Measurements from ENCODE around the gene GNAI3.

GNAI3 gene

GRCh38 chr1:109630081-109630897, 81.9 kb downstream of the GNAI3 start:
- no peak overlapping the region for H3K4me3 Mint-ChIP-seq
- H3K36me3 Mint-ChIP-seq (ENCODE audit: insufficient read depth): peaks cover 55% of the 10 kb centered on the region
- ATAC-seq (replicated peaks) (no peak), DNase-seq (peak in 1 of 3 experiments; percentile 32)
- no peaks in the 10 kb centered on the region for H3K9me3 Mint-ChIP-seq
- H3K4me1 Mint-ChIP-seq (ENCODE audit: low read depth in 2 of 2): peaks cover 6 to 19% of the 10 kb centered on the region in 2 donors
- H3K27ac Mint-ChIP-seq: peak overlapping the region; percentile 44 to 90
- no peaks in the 10 kb centered on the region for H3K27me3 Mint-ChIP-seq

GRCh38 chr1:109630898-109631512, 82.6 kb downstream of the GNAI3 start:
- no peak overlapping the region for H3K4me3 Mint-ChIP-seq
- peaks cover 51% of the 10 kb centered on the region for H3K36me3 Mint-ChIP-seq (ENCODE audit: insufficient read depth)
- peaks cover 6 to 16% of the 10 kb centered on the region in 2 donors for H3K4me1 Mint-ChIP-seq (ENCODE audit: low read depth in 2 of 2)
- DNase-seq (no peak), ATAC-seq (replicated peaks) (no peak)
- peak overlapping the region in 1 of 2 donors; percentile 44 for H3K27ac Mint-ChIP-seq
- H3K9me3 Mint-ChIP-seq: no peaks in the 10 kb centered on the region
- H3K27me3 Mint-ChIP-seq: no peaks in the 10 kb centered on the region

- Mint-ChIP-seq H3K9me3 (no peaks in the 10 kb centered on the region), H3K27me3 (peaks cover 0 to 7% of the 10 kb centered on the region in 2 donors), H3K36me3 (ENCODE audit: insufficient read depth) (peaks cover 49% of the 10 kb centered on the region), H3K4me3 (no peak overlapping the region), H3K4me1 (ENCODE audit: low read depth in 2 of 2) (peaks cover 6 to 12% of the 10 kb centered on the region in 2 donors), H3K27ac (peak overlapping the region; percentile 44 to 90)
- ATAC-seq (replicated peaks) (no peak), DNase-seq (no peak)
These were observed 83.4 kb downstream of the GNAI3 start for GRCh38 chr1:109631513-109632505.

- Mint-ChIP-seq H3K27me3 (peaks cover 0 to 13% of the 10 kb centered on the region in 2 donors), H3K9me3 (no peaks in the 10 kb centered on the region), H3K27ac (peak overlapping the region in 1 of 2 donors; percentile 90), H3K36me3 (ENCODE audit: insufficient read depth) (peaks cover 48% of the 10 kb centered on the region), H3K4me3 (no peak overlapping the region), H3K4me1 (ENCODE audit: low read depth in 2 of 2) (peaks cover 6 to 12% of the 10 kb centered on the region in 2 donors)
- ATAC-seq (replicated peaks) (no peak), DNase-seq (no peak)
These were observed 84.4 kb downstream of the GNAI3 start for GRCh38 chr1:109632671-109633346.

- Mint-ChIP-seq H3K27ac (peak overlapping the region in 1 of 2 donors; percentile 72), H3K4me3 (no peak overlapping the region)
- no peak for ATAC-seq (replicated peaks)
These were observed 85.9 kb downstream of the GNAI3 start for GRCh38 chr1:109634292-109634691.

DNA sequence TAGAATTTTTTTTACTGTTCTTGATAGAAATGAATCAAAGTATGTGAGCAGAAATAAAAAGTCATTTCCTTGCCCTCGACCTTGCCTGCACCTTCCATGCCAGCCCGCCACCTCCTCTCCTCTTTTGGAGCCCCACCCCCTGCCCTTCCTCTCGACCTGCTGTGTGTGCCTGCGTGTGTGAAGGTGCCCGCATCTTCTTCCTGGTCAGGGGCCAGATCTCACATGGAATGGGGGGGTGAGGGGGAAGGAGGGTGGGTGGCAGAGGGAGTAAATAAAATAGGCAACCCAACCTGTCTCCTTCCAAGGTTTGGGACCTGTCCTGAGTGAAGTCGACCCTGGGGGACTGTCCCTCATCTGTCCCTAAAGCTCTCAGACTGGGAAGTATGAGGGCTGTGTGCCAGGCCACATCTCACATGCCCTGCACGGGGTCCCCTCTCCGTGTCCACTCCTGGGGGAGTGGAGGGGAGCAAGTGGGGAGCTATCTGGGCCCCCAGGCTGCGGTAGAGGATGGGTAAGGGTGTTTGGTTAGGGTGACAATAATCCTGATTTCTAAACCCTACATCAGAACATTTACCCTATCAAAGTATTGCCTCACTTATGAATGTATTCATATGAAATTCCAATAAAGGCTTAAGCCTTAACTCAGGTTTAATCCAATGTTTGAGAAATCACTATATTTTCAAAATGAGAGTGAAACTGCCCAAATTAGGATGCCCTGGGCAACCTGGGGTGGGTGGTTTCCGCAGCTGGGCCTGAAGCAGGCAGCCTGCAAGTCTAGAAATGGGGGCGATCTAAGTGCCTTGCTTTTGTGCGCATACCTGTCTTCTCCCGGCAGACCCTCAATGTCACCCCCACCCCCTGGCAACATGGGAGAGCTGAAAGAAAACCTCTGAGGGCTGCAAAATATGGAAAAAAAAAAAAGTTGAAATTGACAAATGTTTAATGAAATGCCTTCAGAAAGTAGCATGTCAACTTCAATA, 86.6 kb downstream of the GNAI3 start:
- Mint-ChIP-seq H3K4me1 (ENCODE audit: low read depth in 2 of 2) (peaks cover 8 to 13% of the 10 kb centered on the region in 2 donors), H3K4me3 (no peak overlapping the region), H3K36me3 (ENCODE audit: insufficient read depth) (peaks cover 32% of the 10 kb centered on the region), H3K9me3 (no peaks in the 10 kb centered on the region), H3K27ac (peak overlapping the region in 1 of 2 donors; percentile 72), H3K27me3 (peaks cover 11 to 27% of the 10 kb centered on the region in 2 donors)
- DNase-seq (no peak), ATAC-seq (replicated peaks) (peak; percentile 53)

More at GRCh38 chr1:109634292-109634691, 85.9 kb downstream of the GNAI3 start:
- Mint-ChIP-seq H3K9me3 (no peaks in the 10 kb centered on the region), H3K27me3 (peaks cover 9 to 22% of the 10 kb centered on the region in 2 donors), H3K4me1 (ENCODE audit: low read depth in 2 of 2) (peaks cover 6 to 12% of the 10 kb centered on the region in 2 donors), H3K36me3 (ENCODE audit: insufficient read depth) (peaks cover 35% of the 10 kb centered on the region)
- DNase-seq: no peak

DNA sequence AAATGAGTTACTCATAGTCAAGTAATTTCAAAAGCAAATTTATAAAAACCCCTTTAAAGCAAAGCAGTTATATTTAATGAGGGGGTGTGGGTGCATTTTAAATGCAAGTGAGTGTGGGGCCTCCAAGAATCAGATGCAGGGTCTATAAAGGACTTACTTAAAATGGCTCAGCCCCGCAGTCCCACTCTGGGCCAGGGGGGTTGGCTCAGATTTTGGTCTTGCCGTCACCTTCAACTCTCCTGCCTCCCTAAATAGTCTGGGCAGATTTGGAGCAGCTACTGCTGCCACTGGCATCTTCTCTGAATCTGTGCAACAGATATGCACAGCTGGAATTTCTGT, 87.4 kb downstream of the GNAI3 start:
- Mint-ChIP-seq H3K9me3 (no peaks in the 10 kb centered on the region), H3K36me3 (ENCODE audit: insufficient read depth) (peaks cover 34% of the 10 kb centered on the region), H3K27me3 (peaks cover 14 to 31% of the 10 kb centered on the region in 2 donors), H3K4me1 (ENCODE audit: low read depth in 2 of 2) (peaks cover 10 to 15% of the 10 kb centered on the region in 2 donors), H3K4me3 (no peak overlapping the region), H3K27ac (peak overlapping the region in 1 of 2 donors; percentile 18)
- DNase-seq: no peak
- no peak for ATAC-seq (replicated peaks)

DNA sequence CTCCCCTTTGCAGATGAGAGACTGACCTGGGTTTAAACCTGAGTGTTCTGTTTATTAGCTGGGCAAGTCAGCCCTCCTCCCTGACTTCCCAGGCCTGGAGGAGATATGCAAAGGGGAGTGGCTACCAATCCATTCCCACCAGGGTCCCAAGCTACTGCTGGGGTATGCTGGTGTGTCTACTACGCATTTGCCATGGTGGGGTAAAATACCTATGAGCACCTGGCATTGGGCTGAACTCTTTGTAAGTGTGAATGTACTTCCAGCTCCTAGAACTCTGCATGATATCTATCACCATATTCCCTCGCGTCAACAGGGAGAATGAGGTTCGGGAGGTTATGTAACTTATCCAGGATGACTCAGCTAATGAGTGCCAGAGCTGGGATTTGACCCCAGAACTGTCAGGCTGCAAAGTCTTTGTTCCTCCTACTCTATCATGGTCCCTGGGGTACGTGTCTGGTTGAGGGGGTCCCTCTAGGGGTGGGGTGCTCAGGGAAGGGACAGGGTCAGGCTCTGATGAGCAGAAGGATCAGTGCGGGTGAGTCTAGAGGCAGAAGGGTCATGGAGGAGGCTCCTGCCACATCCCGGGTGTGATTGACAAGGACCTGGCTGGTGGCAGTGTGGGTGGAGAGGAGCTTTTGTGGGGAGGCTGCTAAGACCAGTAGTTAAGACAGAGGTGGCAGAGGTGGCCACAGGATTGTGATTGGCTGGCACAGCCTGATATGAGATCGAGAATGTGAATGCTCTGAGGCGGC, 88.0 kb downstream of the GNAI3 start:
- Mint-ChIP-seq H3K4me1 (ENCODE audit: low read depth in 2 of 2) (peaks cover 10 to 15% of the 10 kb centered on the region in 2 donors), H3K9me3 (no peaks in the 10 kb centered on the region), H3K27me3 (peaks cover 14 to 31% of the 10 kb centered on the region in 2 donors), H3K36me3 (ENCODE audit: insufficient read depth) (peaks cover 31% of the 10 kb centered on the region), H3K4me3 (no peak overlapping the region), H3K27ac (peak overlapping the region in 1 of 2 donors; percentile 18)
- DNase-seq (no peak), ATAC-seq (replicated peaks) (no peak)

DNA sequence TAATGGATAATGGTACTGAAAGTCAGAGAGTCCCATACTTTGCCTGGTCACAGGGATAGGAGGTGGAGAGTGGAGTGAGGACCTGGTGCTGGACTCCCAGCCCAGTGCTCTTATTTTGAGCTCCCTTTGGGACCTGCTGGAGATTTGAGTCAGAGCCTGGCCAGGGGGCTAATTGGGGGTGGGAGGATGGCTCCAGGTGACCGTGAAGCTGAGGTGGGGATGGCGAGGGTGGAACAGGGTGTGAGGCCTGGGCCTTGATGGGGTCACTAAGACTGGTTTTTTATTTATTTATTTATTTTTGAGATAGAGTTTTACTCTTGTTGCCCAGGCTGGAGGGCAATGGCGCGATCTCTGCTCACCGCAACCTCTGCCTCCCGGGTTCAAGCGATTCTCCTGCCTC, 89.0 kb downstream of the GNAI3 start:
- no peak for DNase-seq
- H3K4me1 Mint-ChIP-seq (ENCODE audit: low read depth in 2 of 2): peaks cover 10 to 15% of the 10 kb centered on the region in 2 donors
- H3K27ac Mint-ChIP-seq: no peak overlapping the region
- no peak for ATAC-seq (replicated peaks)
- no peaks in the 10 kb centered on the region for H3K9me3 Mint-ChIP-seq
- H3K36me3 Mint-ChIP-seq (ENCODE audit: insufficient read depth): peaks cover 20% of the 10 kb centered on the region
- H3K4me3 Mint-ChIP-seq: no peak overlapping the region
- peaks cover 14 to 31% of the 10 kb centered on the region in 2 donors for H3K27me3 Mint-ChIP-seq

- no peak for ATAC-seq (replicated peaks)
- Mint-ChIP-seq H3K27ac (no peak overlapping the region), H3K4me3 (no peak overlapping the region), H3K27me3 (peaks cover 14 to 31% of the 10 kb centered on the region in 2 donors), H3K36me3 (ENCODE audit: insufficient read depth) (peaks cover 16% of the 10 kb centered on the region), H3K4me1 (ENCODE audit: low read depth in 2 of 2) (peaks cover 13 to 23% of the 10 kb centered on the region in 2 donors), H3K9me3 (no peaks in the 10 kb centered on the region)
- no peak for DNase-seq
These were observed 90.8 kb downstream of the GNAI3 start for GRCh38 chr1:109639063-109639840.

DNA sequence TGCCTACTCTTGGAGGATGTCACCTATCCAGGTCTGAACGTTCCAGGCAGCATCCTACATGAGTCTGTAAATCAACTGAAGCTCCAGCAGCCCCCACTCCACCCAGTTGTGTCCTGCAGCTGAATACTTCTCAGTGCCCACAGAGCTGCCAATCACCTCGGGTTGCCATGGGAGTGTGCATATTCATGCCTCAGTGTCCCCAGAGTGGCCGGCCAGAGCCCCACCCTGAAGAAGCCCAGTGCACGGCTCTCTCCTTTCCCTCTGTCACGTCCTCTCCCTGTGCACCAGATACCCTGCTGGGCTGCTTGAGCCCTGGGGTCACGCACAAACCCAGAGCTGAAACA, 91.4 kb downstream of the GNAI3 start:
- DNase-seq (no peak), ATAC-seq (replicated peaks) (no peak)
- Mint-ChIP-seq H3K27ac (no peak overlapping the region), H3K27me3 (peaks cover 14 to 36% of the 10 kb centered on the region in 2 donors), H3K4me3 (no peak overlapping the region), H3K9me3 (no peaks in the 10 kb centered on the region), H3K36me3 (ENCODE audit: insufficient read depth) (peaks cover 16% of the 10 kb centered on the region), H3K4me1 (ENCODE audit: low read depth in 2 of 2) (peaks cover 8 to 18% of the 10 kb centered on the region in 2 donors)
